Activated naive CD4-positive, alpha-beta T cell treated with anti-CD3 and anti-CD28 coated beads, Interleukin-2, amount 10 ng/mL, durations not matched to agents 5 hours and 36 hours (primary cell): ENCODE results near the gene GCDH. TPM values are rescaled to one million over a fixed set of nuclear protein-coding genes. Genes with fewer than 3 reads are reported as not detected.

Experiments used
- microRNA-seq: library from miRNA; unstranded; fragments of <30 nt; microRNA quantifications from one replicate; pipeline ENCODE4 v1.2.0, GENCODE V29; 2022; ENCODE audit warnings: borderline microRNAs expressed, borderline replicate concordance
- total RNA-seq, 2 experiments: library from RNA; stranded (reverse); gene quantifications; one replicate each; pipeline ENCODE4 v1.2.3, GENCODE V29; 2021

Gene GCDH
- total RNA-seq = 10 to 100 TPM; 39.0 to 42.7 TPM

GRCh38 chr19:12890787-12891552, at the start of gene GCDH:
GCDH (plus strand) TSS chr19:12891160; CDS start chr19:12891305, 145 bp downstream.

GRCh38 chr19:12881172-12881808, 9.7 kb upstream of the GCDH start, which contains the start of gene DNASE2:
DNASE2 (minus strand) TSS chr19:12881449; CDS start chr19:12881375, 74 bp downstream.

GRCh38 chr19:12886969-12887747, 3.8 kb upstream of the GCDH start, which contains the start of gene KLF1:
KLF1 (minus strand) TSS chr19:12887201; CDS start chr19:12887140, 61 bp downstream.

GRCh38 chr19:12933287-12934072, 42.5 kb downstream of the GCDH start, which contains the start of gene FARSA:
FARSA (minus strand) TSS chr19:12933711; CDS start chr19:12933696, 15 bp downstream.

GRCh38 chr19:12937927-12938778, 47.2 kb downstream of the GCDH start, which contains the start of gene CALR:
CALR (plus strand) TSS chr19:12938609; CDS start chr19:12938680, 71 bp downstream.

GRCh38 chr19:12945479-12946091, 54.6 kb downstream of the GCDH start, which contains the start of gene RAD23A:
RAD23A (plus strand) TSS chr19:12945862; CDS start chr19:12945949, 87 bp downstream.

Small RNAs within 50 kb of the gene (microRNA-seq; reads per million reads assigned to microRNA genes)
- gene MIR5695 (not detected), gene MIR6515 (not detected), gene MIR6794 (not detected)

Other genes with a start within 250 kb of the GCDH start
- gene MAN2B1, start 224.4 kb upstream of the GCDH start, total RNA-seq = 100 to 1,000 TPM; 179 to 189 TPM
- gene WDR83, start 224.4 kb upstream of the GCDH start, total RNA-seq = 10 to 100 TPM; 14.2 to 17.2 TPM
- gene DHPS, start 209.3 kb upstream of the GCDH start, total RNA-seq = 100 to 1,000 TPM; 102 to 115 TPM
- gene GNG14, start 203.2 kb upstream of the GCDH start, total RNA-seq = not detected
- 1 to 10 TPM; 5.3 to 6.6 TPM for gene FBXW9, start 194.5 kb upstream of the GCDH start, total RNA-seq
- gene TNPO2, start 167.2 kb upstream of the GCDH start, total RNA-seq = 10 to 100 TPM; 62.6 to 63.7 TPM
- 100 to 1,000 TPM; 221 to 228 TPM for gene TRIR, start 156.5 kb upstream of the GCDH start, total RNA-seq
- gene GET3, start 153.7 kb upstream of the GCDH start, total RNA-seq = 10 to 100 TPM; 52.4 to 55.0 TPM
- gene BEST2, start 139.4 kb upstream of the GCDH start, total RNA-seq = not detected
- gene HOOK2, start 115.6 kb upstream of the GCDH start, total RNA-seq = 10 to 100 TPM; 19.6 to 20.2 TPM
- 10 to 100 TPM; 90.6 to 96.0 TPM for gene JUNB, start 99.7 kb upstream of the GCDH start, total RNA-seq
- 100 to 1,000 TPM; 245 to 256 TPM for gene PRDX2, start 89.4 kb upstream of the GCDH start, total RNA-seq
- gene THSD8, start 89.1 kb upstream of the GCDH start, total RNA-seq = 10 to 100 TPM; 12.6 to 18.2 TPM
- 10 to 100 TPM; 28.5 to 30.9 TPM for gene RNASEH2A, start 84.6 kb upstream of the GCDH start, total RNA-seq
- gene RTBDN, start 56.6 kb upstream of the GCDH start, total RNA-seq = not detected
- gene MAST1, start 52.6 kb upstream of the GCDH start, total RNA-seq = under 1 TPM; 0.53 to 0.88 TPM
- gene DNASE2, start 9.7 kb upstream of the GCDH start, total RNA-seq = 10 to 100 TPM; 29.4 to 30.0 TPM
- under 1 TPM in 1 of 2 experiments, not detected in 1; 0.14 TPM for gene KLF1, start 4.0 kb upstream of the GCDH start, total RNA-seq
- gene SYCE2, start 28.1 kb downstream of the GCDH start, total RNA-seq = 1 to 10 TPM; 3.1 to 5.1 TPM
- gene FARSA, start 42.6 kb downstream of the GCDH start, total RNA-seq = 10 to 100 TPM; 72.4 to 77.0 TPM
- 100 to 1,000 TPM; 591 to 596 TPM for gene CALR, start 47.4 kb downstream of the GCDH start, total RNA-seq
- gene RAD23A, start 54.7 kb downstream of the GCDH start, total RNA-seq = 100 to 1,000 TPM in 1 of 2 experiments, 10 to 100 TPM in 1; 97.6 to 113 TPM
- gene GADD45GIP1, start 66.1 kb downstream of the GCDH start, total RNA-seq = 10 to 100 TPM; 13.9 to 18.0 TPM
- gene DAND5, start 78.4 kb downstream of the GCDH start, total RNA-seq = under 1 TPM; 0.24 to 0.25 TPM
- 1 to 10 TPM; 1.7 to 3.0 TPM for gene NFIX, start 104.3 kb downstream of the GCDH start, total RNA-seq
- gene LYL1, start 211.7 kb downstream of the GCDH start, total RNA-seq = 1 to 10 TPM; 9.0 to 9.1 TPM
- 10 to 100 TPM; 51.6 to 52.8 TPM for gene TRMT1, start 225.6 kb downstream of the GCDH start, total RNA-seq
- 10 to 100 TPM; 50.2 to 54.4 TPM for gene NACC1, start 227.1 kb downstream of the GCDH start, total RNA-seq